Uterus (tissue), 4 donors: ENCODE measurements around the gene AP4S1. TPM values are rescaled to one million over a fixed set of nuclear protein-coding genes. Genes with fewer than 3 reads are reported as not detected.

ENCODE experiments used
- DNase-seq, 2 donors: peaks; one replicate each; pipeline ENCODE4 v3.0.0-alpha.2; 2019 to 2020
- H3K27ac ChIP-seq, 2 donors: fragments of 200-600 bp; sonication (generic); 1 replicate in 1 of 2; 2 replicates in 1 of 2; pipeline ENCODE4 v1.5.1; 2016 to 2018
- H3K27me3 ChIP-seq, 2 donors: fragments of 200-600 bp; sonication (generic); one replicate each; pipeline ENCODE4 v1.5.1; 2018 to 2019; ENCODE audit warnings: control low read depth in 1 of 2
- H3K36me3 ChIP-seq, 2 donors: fragments of 200-600 bp; sonication (generic); one replicate each; pipeline ENCODE4 v1.5.1; 2019; ENCODE audit warnings: control low read depth in 1 of 2
- H3K4me1 ChIP-seq, 2 donors: fragments of 200-600 bp; sonication (generic); one replicate each; pipeline ENCODE4 v1.5.1; 2018 to 2019; ENCODE audit warnings: control low read depth in 1 of 2
- H3K4me3 ChIP-seq, 2 donors: fragments of 200-600 bp; sonication (generic); 1 replicate in 1 of 2; 2 replicates in 1 of 2; pipeline ENCODE4 v1.5.1; 2018 to 2019; ENCODE audit warnings: mild to moderate bottlenecking in 1 of 2
- H3K9me3 ChIP-seq, 2 donors: fragments of 200-600 bp; sonication (generic); one replicate each; pipeline ENCODE4 v1.5.1; 2019; ENCODE audit warnings: control low read depth in 1 of 2
- POLR2A ChIP-seq, 2 donors: fragments of 450-650 bp; IDR thresholded peaks; one replicate each; pipeline ENCODE4 v1.6.1; 2016; ENCODE audit warnings: antibody characterized with exemption in 2 of 2, mild to moderate bottlenecking in 1 of 2, moderate library complexity in 1 of 2
- intact Hi-C: fragments of 100-400 bp; cut with DNase I; formaldehyde crosslinking; loops from one replicate; pipeline ENCODE4 v1.15.1; 2023; ENCODE audit warnings: low total_unique reads
- total RNA-seq, 4 donors: library from RNA; depleted of rRNA in 3 of 4; stranded (reverse); fragments of >200 nt in 3 of 4; gene quantifications; one replicate each; pipeline versions ENCODE4 v1.1.0 to v1.2.4, GENCODE V29; 2014 to 2023
- TF ChIP-seq, protein P1 (sequence below), 4 experiments: fragments of 200-600 bp in 2 of 4; fragments of 450-650 bp in 2 of 4; sonication (generic) in 2 of 4; IDR thresholded peaks; one replicate each; pipeline ENCODE4 v1.5.1; 2016 to 2019; ENCODE audit warnings: antibody characterized with exemption in 4 of 4, mild to moderate bottlenecking in 2 of 4, moderate library complexity in 1 of 4
- donor health status: DM: yes; HTN: yes; CAD: no.

Gene AP4S1
- total RNA-seq, 4 donors from 2014 or later = 2.3 to 30.4 (median 9.9) TPM

GRCh38 chr14:30983858-30984257 lies 41.6 kb upstream of the AP4S1 start:
- H3K4me1 ChIP-seq = no peaks in the 10 kb centered on the region
- intact Hi-C loops = no loop called here
- H3K27ac ChIP-seq = no peak overlapping the region
- TF ChIP-seq, protein P1, sequence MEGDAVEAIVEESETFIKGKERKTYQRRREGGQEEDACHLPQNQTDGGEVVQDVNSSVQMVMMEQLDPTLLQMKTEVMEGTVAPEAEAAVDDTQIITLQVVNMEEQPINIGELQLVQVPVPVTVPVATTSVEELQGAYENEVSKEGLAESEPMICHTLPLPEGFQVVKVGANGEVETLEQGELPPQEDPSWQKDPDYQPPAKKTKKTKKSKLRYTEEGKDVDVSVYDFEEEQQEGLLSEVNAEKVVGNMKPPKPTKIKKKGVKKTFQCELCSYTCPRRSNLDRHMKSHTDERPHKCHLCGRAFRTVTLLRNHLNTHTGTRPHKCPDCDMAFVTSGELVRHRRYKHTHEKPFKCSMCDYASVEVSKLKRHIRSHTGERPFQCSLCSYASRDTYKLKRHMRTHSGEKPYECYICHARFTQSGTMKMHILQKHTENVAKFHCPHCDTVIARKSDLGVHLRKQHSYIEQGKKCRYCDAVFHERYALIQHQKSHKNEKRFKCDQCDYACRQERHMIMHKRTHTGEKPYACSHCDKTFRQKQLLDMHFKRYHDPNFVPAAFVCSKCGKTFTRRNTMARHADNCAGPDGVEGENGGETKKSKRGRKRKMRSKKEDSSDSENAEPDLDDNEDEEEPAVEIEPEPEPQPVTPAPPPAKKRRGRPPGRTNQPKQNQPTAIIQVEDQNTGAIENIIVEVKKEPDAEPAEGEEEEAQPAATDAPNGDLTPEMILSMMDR (IDR thresholded peaks at IDR 0.05) = no peak
- TF ChIP-seq POLR2A (IDR thresholded peaks at IDR 0.05) = no peak
- H3K4me3 ChIP-seq = no peak overlapping the region
- no peak for DNase-seq
- H3K27me3 ChIP-seq = no peaks in the 10 kb centered on the region
- no peaks in the 10 kb centered on the region for H3K9me3 ChIP-seq
- no peaks in the 10 kb centered on the region for H3K36me3 ChIP-seq

DNA sequence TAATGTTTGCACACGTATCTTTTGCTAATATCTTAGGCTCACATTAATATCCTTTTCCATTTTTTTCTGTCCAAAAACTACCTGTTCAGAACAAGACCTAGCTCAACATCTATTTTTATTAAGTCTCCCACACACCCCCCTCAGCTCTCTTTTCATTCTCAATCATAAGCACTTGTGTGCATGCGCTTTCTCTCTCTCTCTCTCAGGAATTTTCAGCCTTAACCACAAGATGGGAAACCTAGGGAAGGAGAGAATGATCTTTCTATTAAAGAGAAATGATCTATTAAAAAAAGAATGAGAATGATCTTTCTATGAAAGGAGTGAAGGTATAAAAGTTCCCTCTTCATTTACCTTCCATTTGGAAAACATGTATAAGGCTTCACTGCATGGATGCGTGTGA lies 39.7 kb upstream of the AP4S1 start:
- Histone ChIP-seq H3K4me3 (no peak overlapping the region), H3K4me1 (no peaks in the 10 kb centered on the region), H3K9me3 (no peaks in the 10 kb centered on the region), H3K27me3 (no peaks in the 10 kb centered on the region), H3K27ac (no peak overlapping the region), H3K36me3 (no peaks in the 10 kb centered on the region)
- DNase-seq = no peak
- TF ChIP-seq POLR2A (IDR thresholded peaks at IDR 0.05) = no peak
- TF ChIP-seq, protein P1 (IDR thresholded peaks at IDR 0.05) = no peak
- intact Hi-C loops = no loop called here

- Histone ChIP-seq H3K27me3 (no peaks in the 10 kb centered on the region), H3K9me3 (no peaks in the 10 kb centered on the region), H3K4me1 (no peaks in the 10 kb centered on the region), H3K27ac (no peak overlapping the region), H3K4me3 (no peak overlapping the region), H3K36me3 (no peaks in the 10 kb centered on the region)
- DNase-seq = no peak
- no peak for TF ChIP-seq POLR2A (IDR thresholded peaks at IDR 0.05)
- TF ChIP-seq, protein P1 (IDR thresholded peaks at IDR 0.05) = no peak
- intact Hi-C loops = no loop called here
Observed at GRCh38 chr14:30988509-30988908, 36.9 kb upstream of the AP4S1 start.

DNA sequence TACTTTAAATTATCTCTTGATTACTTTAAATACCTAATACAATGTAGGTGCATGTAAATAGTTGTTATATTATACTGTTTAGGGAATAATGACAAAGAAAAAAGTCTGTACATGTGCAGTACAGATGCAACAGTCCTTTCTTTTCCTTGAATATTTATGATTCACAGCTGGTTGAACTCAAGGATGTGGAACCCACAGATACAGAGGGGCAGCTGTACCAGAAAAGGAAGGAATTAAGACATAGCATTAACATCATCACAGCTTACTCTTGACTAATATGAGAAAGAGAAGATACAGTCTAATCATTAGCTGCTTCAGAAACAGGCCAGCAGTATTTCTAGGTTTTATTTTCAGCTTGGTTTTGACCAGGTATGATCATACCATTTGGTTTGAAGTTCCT lies 34.7 kb upstream of the AP4S1 start:
- Histone ChIP-seq H3K4me1 (peaks cover 0 to 1% of the 10 kb centered on the region in 2 donors), H3K36me3 (no peaks in the 10 kb centered on the region), H3K4me3 (no peak overlapping the region), H3K27ac (no peak overlapping the region), H3K27me3 (no peaks in the 10 kb centered on the region), H3K9me3 (no peaks in the 10 kb centered on the region)
- intact Hi-C loops = no loop called here
- DNase-seq = no peak
- TF ChIP-seq, protein P1 (IDR thresholded peaks at IDR 0.05) = no peak
- no peak for TF ChIP-seq POLR2A (IDR thresholded peaks at IDR 0.05)

DNA sequence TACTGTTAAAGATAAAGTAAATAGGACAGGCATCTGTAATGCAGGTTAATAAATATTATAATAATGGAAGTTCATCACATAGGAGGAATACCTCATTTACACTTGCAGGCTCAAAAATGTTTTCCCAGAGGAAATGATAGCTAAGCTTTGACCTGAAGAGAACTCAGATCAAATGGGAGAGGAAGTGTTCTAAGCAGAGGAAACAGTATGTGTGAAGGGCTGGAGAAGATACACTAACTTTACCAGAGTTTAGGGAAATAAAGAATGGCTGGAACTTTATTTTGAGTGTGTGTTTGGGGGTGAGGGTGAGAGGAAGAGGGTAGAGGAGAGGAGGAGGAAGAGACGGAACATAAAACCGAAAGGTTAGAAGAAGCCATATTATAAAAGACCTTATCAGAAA lies 34.0 kb upstream of the AP4S1 start:
- no peak overlapping the region for H3K27ac ChIP-seq
- no peaks in the 10 kb centered on the region for H3K27me3 ChIP-seq
- TF ChIP-seq, protein P1 (IDR thresholded peaks at IDR 0.05) = no peak
- TF ChIP-seq POLR2A (IDR thresholded peaks at IDR 0.05) = no peak
- H3K9me3 ChIP-seq = no peaks in the 10 kb centered on the region
- H3K36me3 ChIP-seq = no peaks in the 10 kb centered on the region
- H3K4me3 ChIP-seq = no peak overlapping the region
- no peak for DNase-seq
- intact Hi-C loops = no loop called here
- peaks cover 0 to 5% of the 10 kb centered on the region in 2 donors for H3K4me1 ChIP-seq
